Inflammatory macrophage treated with lipopolysaccharide for 4 hours (primary cell): ENCODE data around the gene PAM16.
A peak's percentile ranks its signal among the peaks of the same experiment; 100 is the strongest.
"Not testable (repeated sequence)": the region's sequence is repeated elsewhere in the genome, so short reads cannot be mapped to it uniquely, and the experiment has no call there.

ENCODE experiments used
- DNase-seq: peaks from one replicate; pipeline ENCODE4 v3.0.0-alpha.2; 2020

PAM16 gene

GRCh38 chr16:4350365-4350786 lies 745 bp downstream of the PAM16 start:
- DNase-seq = no peak

GRCh38 chr16:4349332-4349731 lies 1.8 kb downstream of the PAM16 start:
- no peak for DNase-seq

DNA sequence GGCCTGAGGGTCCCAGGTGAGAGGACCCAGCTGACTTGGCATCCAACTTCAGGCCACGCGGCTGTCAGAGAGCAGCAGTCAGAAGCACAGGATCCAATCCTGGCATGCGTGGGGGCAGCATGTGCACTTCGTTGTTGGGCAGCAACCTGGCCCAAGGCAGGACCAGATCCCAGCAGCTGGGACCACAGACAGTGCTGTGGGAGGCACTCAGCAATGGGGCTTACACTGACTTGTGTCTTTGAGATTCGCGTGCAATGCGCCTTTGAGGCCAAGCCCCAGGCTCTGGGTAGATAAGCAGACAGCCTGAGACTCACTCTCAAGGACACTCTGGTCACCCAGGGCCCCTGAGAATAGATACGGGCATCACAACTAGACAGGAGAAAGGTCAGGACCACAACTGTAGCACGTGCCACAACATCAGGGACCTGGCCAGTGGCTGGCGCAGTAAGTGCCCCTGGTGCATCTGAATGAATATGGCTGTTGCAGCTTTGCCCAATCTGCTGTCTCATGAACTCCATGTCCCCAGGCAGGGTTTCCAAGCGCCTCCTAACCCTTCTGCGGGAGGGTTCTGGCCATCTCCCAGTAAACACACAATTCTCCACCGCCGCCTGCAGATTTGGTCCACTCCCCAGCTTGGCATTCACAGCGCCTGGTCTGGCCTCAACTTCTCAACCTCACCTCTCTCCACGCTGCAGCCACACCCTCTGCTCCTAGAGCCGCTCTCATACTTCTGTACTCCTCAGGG lies 3.2 kb downstream of the PAM16 start:
- no peak for DNase-seq

- peak; percentile 78 for DNase-seq
Observed at GRCh38 chr16:4347010-4347409, 4.1 kb downstream of the PAM16 start.

DNA sequence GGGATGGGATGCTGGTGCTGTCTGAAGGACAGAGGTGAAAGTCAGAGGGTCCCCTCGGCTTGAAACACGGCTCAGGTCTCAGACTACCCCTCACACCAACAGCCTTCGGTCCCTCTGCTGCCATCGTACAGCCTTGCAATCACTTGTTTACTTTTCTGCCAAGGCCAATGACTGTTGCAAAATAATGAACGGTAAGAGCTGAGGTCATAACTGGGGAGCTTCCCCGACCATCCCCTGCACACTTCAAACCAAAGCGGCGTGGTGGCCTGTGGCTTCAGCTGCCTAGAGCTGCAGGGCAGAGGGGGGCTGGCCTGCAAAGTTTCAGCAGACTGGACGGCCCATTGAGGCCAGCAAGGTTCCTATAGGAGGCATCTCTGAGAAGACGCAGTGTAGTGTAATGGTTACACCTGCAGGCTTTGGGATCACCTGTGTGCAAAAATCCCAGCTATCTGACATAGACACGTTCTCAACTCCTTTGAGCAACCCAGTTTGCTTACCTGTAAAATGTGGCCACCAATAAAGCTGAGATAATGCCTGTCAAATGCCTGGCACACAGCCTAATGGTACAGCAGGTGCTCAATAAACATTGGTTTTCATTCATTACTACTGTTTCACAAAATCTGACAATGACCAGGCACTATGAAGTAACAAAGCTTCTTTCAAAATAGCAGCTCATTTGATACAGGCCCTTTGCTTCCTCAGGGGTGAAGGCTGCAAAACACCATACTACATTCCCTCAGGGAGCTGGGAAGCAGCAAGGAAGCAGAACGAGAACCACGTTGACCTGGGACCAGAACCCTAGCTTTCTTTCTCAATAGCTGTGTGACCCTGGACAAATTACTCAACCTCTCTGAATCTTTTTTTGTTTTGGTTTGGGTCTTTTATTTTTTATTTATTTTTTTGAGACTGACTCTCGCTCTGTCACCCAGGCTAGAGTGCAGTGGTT lies 5.0 kb downstream of the PAM16 start:
- peak; percentile 57 for DNase-seq

DNA sequence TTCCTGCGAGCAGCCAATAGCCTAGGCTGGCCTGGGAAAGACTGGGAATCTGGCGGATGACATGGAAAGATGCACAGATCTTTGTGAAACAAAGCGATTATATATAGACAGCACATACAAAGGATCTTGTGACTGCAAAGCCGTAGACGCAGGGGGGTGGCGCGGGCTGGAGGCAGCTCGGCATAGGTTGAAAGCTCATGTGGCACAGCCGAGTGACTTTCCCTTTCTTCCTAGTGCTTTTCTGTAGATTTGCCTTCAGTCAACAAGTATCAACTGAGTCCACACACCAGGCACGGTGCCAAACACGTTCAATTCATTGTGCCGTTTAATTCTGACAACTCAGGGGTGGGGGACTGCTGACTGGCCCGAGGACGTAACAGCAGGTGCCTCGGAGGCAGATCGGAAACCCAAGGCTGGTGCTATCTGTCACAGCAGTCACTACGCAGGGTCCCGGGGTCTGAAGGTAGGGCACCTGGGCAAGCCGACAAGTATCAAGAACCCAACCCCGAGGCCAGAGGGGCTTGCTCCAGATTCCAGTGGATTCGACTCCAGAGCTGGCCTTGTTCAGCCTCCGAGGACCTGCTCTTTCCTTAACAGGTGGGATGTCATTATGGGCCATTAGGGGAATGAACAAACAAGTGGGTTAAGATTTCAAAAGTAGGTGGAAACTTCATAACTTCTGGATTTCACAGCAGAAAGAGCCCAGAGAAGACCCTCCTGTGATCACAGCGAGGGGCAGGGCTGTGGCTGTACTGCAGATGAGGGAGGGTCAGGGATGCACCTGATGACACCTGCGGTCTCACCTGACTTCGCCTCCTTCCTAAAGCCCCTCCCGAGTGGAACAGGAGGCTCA lies 5.9 kb downstream of the PAM16 start:
- no peak for DNase-seq

DNA sequence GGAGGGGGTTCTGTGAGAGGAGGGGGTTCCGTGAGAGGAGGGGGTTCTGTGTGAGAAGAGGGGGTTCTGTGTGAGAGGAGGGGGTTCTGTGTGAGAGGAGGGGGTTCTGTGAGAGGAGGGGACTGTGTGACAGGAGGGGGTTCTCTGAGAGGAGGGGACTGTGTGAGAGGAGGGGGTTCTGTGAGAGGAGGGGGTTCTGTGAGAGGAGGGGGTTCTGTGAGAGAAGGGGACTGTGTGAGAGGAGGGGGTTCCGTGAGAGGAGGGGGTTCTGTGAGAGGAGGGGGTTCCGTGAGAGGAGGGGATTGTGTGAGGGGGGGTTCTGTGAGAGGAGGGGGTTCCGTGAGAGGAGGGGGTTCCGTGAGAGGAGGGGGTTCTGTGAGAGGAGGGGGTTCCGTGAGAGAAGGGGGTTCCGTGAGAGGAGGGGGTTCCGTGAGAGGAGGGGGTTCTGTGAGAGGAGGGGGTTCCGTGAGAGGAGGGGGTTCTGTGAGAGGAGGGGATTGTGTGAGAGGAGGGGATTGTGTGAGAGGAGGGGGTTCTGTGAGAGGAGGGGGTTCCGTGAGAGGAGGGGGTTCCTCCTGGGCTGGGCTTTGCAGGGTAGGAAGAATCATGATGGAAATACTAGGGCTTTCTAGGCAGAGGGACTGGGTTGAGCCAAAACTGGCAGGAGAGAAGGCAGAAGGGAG lies 6.7 kb downstream of the PAM16 start:
- DNase-seq = not testable (repeated sequence)

DNA sequence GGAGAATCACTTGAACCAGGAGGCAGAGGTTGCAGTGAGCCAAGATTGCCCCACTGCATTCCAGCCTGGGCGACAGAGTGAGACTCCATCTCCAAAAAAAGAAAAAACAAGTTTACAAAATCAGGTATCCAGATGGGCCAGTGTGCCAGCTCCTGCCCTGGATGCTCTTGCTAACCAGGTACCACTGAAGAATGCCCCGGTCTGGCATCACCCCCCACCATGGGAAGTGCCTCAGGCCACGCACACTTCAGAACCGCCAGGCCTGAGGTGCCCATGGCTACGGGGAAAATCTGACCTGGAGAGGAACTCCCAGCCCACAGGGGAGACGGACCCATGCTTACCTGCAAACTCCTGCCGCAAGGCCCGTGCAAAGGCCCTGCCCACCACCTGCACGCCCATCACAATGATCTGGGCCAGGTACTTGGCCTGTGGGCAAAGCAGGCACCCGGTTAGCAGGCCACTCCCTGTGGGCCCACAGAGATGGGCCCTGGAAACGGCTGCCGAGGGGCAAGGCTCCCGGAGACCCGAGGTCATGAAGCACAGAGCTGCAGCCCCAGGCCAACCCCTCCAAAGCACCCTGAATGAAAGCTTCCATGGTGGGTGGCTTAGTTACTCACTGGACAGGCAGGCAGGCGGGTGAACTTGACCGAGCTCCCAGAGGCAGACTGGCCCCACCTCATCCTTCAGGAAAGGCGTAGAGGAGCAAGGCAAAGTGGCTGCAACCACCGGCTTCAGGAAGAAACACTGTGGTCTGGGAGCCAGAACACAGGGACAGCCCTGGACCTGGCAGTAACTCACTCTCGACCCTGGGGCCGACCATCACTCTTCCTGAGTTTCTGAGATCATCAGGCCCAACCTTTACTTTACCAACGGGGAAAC lies 8.0 kb downstream of the PAM16 start:
- no peak for DNase-seq

- no peak for DNase-seq
Observed at GRCh38 chr16:4341250-4341649, 9.9 kb downstream of the PAM16 start.

DNA sequence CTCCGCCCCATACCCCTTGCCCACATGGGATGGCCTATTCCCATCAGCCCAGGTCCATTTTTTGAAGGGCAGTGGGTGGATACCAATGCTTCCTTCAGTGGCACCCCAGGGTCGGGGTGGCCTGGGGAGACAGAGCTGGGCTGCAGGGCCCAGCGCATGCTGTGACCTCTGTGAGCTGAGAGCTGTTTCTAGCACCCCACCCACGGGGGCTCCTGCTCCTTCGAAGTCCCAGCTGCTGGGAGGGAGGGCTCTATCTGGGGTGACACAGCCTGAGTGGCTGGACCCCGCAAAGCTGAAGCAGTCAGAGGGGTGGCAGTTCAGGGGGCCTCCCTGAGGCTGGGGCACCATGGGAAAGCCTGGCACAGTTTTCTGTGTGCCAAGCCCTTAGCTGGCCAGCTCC lies 10.7 kb downstream of the PAM16 start:
- no peak for DNase-seq

GRCh38 chr16:4339909-4340308 lies 11.2 kb downstream of the PAM16 start:
- DNase-seq = no peak

GRCh38 chr16:4339455-4339854 lies 11.7 kb downstream of the PAM16 start:
- DNase-seq = no peak

DNA sequence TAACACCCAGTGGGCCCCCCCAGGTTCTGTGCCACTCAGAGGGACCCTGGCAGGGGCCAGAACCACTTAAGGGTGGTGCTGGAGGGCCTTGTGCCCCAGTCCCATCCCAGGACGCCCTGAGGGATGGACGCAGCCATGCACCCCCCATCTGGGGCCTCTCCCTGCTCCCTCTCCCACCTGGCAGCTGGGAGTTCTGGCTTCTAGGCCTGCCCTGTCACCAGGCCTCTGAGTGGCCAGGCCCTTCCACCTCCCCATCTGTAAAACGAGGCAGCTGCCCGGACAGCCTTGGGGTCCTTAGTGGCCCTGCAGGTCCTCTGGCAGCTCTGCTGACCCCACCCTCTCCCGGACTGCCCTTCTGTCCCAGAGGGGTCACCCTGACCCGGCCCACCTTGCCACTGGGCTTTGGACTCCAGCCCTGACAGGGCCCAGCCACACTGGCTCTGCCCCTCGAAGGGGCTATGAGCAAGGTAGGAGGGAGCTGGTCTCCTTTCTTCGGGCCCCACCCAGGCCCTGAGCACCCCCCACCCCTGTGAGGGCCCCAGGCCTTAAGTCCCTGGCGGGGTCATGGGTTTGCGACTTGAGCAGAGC lies 12.3 kb downstream of the PAM16 start:
- no peak for DNase-seq

- no peak for DNase-seq
Observed at GRCh38 chr16:4338125-4338582, 13.0 kb downstream of the PAM16 start.

GRCh38 chr16:4337540-4338088 lies 13.5 kb downstream of the PAM16 start:
- DNase-seq = no peak

GRCh38 chr16:4336701-4337539 lies 14.2 kb downstream of the PAM16 start:
- no peak for DNase-seq

DNA sequence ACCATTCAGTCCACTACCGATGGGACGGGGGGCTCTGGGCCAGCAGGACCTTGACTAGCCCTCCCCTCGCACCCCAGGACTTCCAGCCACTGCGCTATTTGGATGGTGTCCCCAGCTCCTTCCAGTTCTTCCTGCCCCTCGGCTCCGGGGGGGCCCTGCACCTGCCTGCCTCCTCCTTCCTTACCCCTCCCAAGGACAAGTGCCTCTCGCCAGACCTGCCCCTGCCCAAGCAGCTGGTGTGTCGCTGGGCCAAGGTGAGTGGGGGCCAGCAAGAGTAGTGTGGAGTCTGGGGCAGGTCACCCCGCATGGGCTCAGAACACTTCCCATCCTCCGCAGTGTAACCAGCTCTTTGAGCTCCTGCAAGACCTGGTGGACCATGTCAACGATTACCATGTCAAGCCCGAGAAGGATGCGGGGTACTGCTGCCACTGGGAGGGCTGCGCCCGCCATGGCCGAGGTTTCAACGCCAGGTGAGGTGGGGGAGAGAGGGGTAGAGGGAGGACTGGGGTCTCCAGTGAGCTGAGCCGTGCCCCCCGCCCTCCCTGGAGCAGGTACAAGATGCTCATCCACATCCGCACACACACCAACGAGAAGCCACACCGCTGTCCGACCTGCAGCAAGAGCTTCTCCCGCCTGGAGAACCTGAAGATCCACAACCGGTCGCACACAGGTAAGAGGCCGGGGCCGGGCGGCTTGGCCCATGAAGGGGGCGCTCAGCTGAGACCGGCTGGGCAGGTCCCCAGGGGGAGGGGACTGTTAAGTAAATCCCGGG lies 16.2 kb downstream of the PAM16 start:
- DNase-seq = no peak

DNA sequence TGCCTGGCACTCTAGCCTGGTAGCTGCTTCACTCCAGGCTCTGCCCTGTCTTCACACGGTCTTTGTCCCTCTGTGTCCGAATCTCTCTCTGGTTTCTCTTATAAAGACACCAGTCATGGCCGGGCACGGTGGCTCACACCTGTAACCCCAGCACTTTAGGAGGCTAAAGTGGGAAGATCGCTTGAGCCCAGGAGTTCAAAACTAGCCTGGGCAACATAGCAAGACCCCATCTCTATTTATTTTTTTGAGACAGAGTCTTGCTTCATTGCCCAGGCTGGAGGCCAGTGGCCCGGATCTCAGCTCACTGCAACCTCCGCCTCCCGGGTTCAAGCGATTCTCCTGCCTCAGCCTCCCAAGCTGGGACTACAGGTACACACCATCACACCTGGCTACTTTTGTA lies 17.4 kb downstream of the PAM16 start:
- not testable (repeated sequence) for DNase-seq

DNA sequence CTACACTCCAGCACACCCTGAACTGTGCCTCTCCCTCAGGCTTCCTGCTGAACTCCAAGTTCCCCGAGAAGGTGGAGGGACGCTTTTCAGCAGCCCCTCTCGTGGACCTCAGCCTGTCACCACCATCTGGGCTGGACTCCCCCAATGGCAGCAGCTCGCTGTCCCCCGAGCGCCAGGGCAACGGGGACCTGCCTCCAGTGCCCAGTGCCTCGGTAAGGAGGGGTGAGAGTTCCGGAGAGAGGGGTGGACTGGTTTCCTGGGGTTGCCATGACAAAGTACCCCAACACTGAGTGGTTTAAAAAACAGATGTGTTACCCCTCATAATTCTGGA lies 17.8 kb downstream of the PAM16 start:
- DNase-seq = no peak
